Muscle of leg (tissue), 11 donors: ENCODE results near the gene DDX54. TPM values are rescaled to one million over a fixed set of nuclear protein-coding genes. Genes with fewer than 3 reads are reported as not detected.

Experiments used
- DNase-seq: peaks from one replicate; pipeline ENCODE4 v3.0.0; 2013
- H3K27ac ChIP-seq: one replicate; pipeline ENCODE4 v1.5.1; 2013; ENCODE audit warnings: mild to moderate bottlenecking, low read length, control low read depth
- H3K27me3 ChIP-seq: one replicate; pipeline ENCODE4 v1.6.1; 2013; ENCODE audit warnings: low read length; ENCODE audit not compliant: control insufficient read depth, insufficient read depth
- H3K36me3 ChIP-seq: one replicate; pipeline ENCODE4 v1.6.1; 2013; ENCODE audit warnings: low read length; ENCODE audit not compliant: control insufficient read depth, insufficient read depth
- H3K4me1 ChIP-seq: one replicate; pipeline ENCODE4 v1.6.1; 2013; ENCODE audit warnings: low read length; ENCODE audit not compliant: control insufficient read depth, insufficient read depth
- H3K4me3 ChIP-seq: one replicate; pipeline ENCODE4 v1.5.1; 2013; ENCODE audit warnings: low read length, control low read depth
- H3K9me3 ChIP-seq: replicated peaks from 2 replicates; pipeline ENCODE4 v1.6.1; 2013; ENCODE audit warnings: low read depth, low read length; ENCODE audit not compliant: control insufficient read depth
- WGBS: methylation state at CpG from one replicate; pipeline ENCODE4 v1.1.5; 2013; ENCODE audit warnings: missing lambda C conversion rate; ENCODE audit not compliant: insufficient coverage; 5-methylcytosine and 5-hydroxymethylcytosine counted together
- polyA plus RNA-seq, 8 donors: library from polyadenylated mRNA; unstranded; fragments of 120-200 nt; gene quantifications; one replicate each; pipeline versions ENCODE4 v1.2.1 to v1.2.3, GENCODE V29; 2013; ENCODE audit warnings: inconsistent platforms in 1 of 8, low replicate concordance in 1 of 8; ENCODE audit not compliant: insufficient read length in 8 of 8, insufficient read depth in 1 of 8
- total RNA-seq: library from RNA; stranded (reverse); fragments of 120-200 nt; gene quantifications from one replicate; pipeline ENCODE4 v1.2.4, GENCODE V29; 2013

The DDX54 gene
- total and polyA plus RNA-seq, 9 donors = 20.7 to 80.8 (median 72.7) TPM

GRCh38 chr12:113230315-113231234 is 45.3 kb upstream of the DDX54 start:
- H3K4me3 ChIP-seq = no peak overlapping the region
- WGBS = 94% methylated on average over 11 of the region's 15 CpGs
- peaks cover 79% of the 10 kb centered on the region for H3K4me1 ChIP-seq
- H3K9me3 ChIP-seq = peaks cover 2% of the 10 kb centered on the region
- no peak overlapping the region for H3K27ac ChIP-seq
- H3K36me3 ChIP-seq = peaks cover 62% of the 10 kb centered on the region
- no peak for DNase-seq
- no peaks in the 10 kb centered on the region for H3K27me3 ChIP-seq

DNA sequence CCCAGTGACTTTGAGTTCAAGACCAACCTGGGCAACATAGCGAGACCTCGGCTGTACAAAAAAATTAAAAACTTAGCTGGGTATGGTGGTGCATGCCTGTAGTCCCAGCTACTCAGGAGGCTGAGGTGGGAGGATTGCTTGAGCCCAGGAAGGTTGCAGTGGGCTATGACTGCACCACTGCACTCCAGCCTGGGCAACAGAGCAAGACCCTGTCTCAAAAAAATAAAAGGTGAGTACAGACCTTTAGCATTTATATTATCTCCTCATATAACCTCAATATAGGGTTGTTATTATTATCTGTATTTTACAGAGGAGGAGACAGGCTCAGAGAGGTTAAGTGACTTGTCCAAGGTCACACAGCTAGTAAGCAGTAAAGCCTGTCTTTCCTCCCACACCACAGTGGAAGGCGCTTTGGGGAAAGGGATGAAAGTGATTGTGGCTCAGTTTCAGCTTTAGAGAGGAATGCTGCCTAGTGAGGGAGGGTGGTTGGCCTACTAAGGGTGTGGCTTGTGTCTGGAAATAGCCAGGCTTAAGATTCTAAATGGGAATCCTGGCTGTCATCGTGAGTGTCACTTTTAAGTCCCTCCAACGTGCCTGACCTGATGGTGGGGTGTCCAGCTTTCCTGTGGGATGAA is 43.2 kb upstream of the DDX54 start:
- peak; percentile 59 for DNase-seq
- WGBS = 67% methylated on average over 1 of the region's 5 CpGs
- H3K36me3 ChIP-seq = peaks cover 53% of the 10 kb centered on the region
- peaks cover 2% of the 10 kb centered on the region for H3K9me3 ChIP-seq
- no peaks in the 10 kb centered on the region for H3K27me3 ChIP-seq
- H3K27ac ChIP-seq = peak overlapping the region; percentile 81
- H3K4me3 ChIP-seq = no peak overlapping the region
- H3K4me1 ChIP-seq = peaks cover 72% of the 10 kb centered on the region

DNA sequence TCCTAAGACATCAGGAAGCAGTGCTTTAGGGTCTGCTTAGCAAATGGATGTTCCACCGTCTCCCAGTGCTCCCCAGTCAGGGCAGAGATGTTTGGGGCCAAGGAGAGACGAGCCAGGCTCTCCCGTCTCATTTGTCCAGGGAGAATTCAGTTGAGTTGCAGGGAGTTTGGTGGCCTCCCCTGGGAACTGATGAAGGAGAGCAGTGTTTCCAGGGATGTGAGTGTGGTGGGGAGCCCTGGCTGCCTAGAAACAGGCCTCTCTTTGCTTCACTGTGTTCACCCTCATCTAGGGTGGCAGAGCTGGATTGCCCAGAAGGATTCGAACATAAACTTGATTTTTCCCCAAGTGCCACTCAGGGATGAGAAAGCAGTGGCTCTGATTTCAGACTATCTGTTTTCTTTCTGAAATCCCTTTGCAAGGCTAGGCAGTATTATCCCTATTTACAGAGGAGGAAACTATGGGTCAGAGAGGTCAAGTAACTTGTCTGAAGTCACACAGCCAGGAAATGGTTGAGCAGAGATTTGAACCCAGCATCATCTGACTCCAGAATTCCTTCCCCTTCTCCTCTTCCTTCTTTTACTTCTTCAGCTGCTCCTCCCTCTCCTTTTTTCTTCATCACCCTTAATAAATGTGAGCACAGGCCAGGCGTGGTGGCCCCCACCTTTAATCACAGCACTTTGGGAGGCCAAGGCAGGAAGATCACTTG is 42.6 kb upstream of the DDX54 start:
- H3K9me3 ChIP-seq = peaks cover 2% of the 10 kb centered on the region
- no peaks in the 10 kb centered on the region for H3K27me3 ChIP-seq
- H3K4me3 ChIP-seq = no peak overlapping the region
- peaks cover 72% of the 10 kb centered on the region for H3K4me1 ChIP-seq
- peak overlapping the region; percentile 60 for H3K27ac ChIP-seq
- no peak for DNase-seq
- H3K36me3 ChIP-seq = peaks cover 50% of the 10 kb centered on the region
- 79% methylated on average over 4 of the region's 5 CpGs for WGBS

DNA sequence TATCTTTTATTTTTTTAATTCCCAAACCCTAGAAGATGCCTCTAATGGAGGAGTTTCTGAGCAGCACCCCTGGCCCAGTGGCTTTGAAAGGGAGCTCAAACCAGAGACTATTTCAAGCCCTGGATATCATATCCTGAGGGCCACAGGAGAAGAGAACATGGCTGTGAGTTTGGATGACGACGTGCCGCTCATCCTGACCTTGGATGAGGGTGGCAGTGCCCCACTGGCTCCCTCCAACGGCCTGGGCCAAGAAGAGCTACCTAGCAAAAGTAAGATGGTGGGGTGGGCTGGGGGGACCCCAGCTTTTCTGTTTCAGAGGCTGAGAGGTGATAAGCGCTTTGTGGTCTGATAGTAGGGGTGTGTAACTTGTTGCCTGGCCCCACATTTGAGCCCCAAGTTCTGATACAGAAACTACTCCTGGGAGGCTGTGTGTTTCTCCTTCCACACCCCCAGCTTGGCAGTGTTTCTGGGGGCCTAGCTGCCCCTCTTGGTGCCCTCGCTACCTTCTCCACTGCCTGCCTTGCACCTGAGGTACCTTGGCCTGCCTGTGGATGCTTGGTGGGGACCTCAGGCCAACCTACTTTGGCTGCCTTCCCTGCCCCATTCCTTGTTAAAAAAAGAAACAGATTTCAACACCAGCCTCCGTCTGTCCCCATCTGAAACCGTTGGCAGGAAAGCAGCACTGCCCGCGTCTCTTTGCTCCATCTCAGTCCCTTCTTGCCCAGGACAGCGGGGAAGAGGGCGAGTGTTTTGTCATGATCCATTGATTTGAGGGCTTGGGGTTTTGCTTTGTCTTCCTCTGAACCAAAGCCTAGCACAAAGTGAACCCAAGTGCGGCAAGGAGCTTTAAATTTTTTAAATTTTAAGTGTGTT is 41.7 kb upstream of the DDX54 start:
- H3K36me3 ChIP-seq = peaks cover 45% of the 10 kb centered on the region
- no peaks in the 10 kb centered on the region for H3K27me3 ChIP-seq
- 87% methylated on average over 6 of the region's 13 CpGs for WGBS
- H3K27ac ChIP-seq = peak overlapping the region; percentile 60
- H3K9me3 ChIP-seq = peaks cover 2% of the 10 kb centered on the region
- H3K4me3 ChIP-seq = no peak overlapping the region
- no peak for DNase-seq
- peaks cover 71% of the 10 kb centered on the region for H3K4me1 ChIP-seq

DNA sequence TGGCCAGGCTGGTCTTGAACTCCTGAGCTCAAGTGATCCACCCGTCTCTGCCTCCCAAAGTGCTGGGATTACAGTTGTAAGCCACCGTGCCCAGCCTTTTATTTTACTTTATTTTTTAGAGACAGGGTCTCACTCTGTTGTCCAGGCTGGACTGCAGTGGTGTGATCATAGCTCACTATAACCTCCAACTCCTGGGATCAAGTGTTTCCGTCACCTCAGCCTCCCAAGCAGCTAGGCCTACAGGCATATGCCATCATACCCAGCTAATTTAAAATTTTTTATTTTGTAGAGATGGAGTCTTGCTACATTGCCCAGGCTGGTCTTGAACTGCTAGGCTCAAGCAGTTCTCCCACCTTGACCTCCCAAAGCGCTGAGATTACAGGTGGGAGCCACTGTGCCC is 39.7 kb upstream of the DDX54 start:
- WGBS = 86% methylated on average over 2 of the region's 4 CpGs
- Histone ChIP-seq H3K27me3 (no peaks in the 10 kb centered on the region), H3K4me1 (peaks cover 63% of the 10 kb centered on the region), H3K27ac (no peak overlapping the region), H3K9me3 (no peaks in the 10 kb centered on the region), H3K36me3 (peaks cover 26% of the 10 kb centered on the region), H3K4me3 (no peak overlapping the region)
- DNase-seq = no peak

DNA sequence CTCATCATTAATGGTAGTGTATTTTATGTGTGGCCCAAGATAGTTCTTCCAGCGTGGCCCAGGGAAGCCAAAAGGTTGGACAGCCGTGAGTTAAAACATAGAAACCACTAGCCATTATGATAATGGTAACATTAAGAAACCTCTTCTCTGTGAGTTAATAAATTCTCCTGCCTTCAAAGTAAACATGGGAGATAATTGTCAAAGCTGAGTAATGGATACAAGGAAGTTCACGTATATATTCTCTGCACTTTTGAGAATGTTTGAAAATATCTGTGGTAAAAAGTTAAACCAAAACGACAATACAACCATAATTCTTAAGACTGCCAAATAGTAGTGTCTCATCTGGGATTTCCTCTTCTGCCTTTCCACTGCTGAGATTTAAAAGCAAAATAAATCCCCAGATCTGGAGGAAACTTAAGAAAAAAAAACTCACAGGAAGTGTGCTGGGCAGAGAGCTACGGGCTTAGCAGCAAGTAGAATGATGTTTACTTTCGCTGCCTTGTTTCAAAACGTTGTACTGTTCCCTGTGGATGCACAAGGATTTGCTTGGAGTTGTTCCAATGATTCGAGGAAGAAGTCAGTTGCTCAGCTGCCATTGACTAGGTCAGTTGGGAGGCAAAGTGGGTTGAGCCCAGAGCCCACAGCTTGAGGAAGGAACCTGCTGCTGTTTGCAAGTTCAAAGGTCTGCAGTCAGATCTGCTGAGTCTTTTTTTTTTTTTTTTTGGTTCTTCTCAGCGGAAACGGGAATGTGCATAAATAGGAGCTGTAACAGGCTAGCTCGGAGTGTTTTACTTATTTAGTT is 37.7 kb upstream of the DDX54 start:
- DNase-seq = peak; percentile 94

DNA sequence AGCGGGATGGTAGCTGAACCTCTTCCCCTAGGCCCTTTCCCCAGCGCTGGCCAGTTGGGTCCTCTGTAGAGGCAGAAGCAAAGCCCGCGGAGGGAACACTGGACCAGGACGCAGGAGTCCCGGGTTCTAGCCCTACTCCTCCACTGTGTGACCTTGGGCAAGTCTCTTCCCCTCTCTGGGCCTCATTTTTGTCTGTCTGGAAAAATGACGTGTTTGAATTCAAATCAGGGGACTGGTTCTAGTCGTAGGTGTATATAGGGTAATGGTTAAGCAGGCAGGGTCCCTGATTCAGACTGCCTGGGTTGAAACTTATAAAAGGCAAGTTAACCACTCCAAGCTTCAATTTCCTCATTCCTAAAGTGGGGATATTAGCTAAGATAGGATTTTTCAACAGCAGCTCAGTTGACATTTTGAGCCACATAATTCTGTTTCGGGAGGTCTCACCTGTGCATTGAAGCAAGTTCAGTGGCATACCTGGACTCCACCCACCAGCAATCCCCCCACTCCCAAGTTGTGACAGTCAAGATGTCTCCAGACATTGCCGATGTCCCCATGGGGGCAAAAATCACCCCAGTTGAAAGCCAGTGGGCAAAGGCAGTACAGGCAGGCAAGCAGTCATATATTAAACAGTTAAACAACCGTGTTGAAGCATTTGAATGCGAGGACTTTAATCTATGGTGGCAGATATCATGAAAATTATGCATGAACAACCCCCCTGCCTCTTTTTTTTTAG is 36.9 kb upstream of the DDX54 start:
- no peaks in the 10 kb centered on the region for H3K9me3 ChIP-seq
- no peaks in the 10 kb centered on the region for H3K27me3 ChIP-seq
- H3K4me3 ChIP-seq = peak overlapping the region; percentile 90
- peaks cover 6% of the 10 kb centered on the region for H3K36me3 ChIP-seq
- 28% methylated on average over 4 of the region's 12 CpGs for WGBS
- DNase-seq = no peak
- H3K27ac ChIP-seq = peak overlapping the region; percentile 93
- peaks cover 35% of the 10 kb centered on the region for H3K4me1 ChIP-seq

More for the DNA sequence above, 37.7 kb upstream of the DDX54 start:
- peak overlapping the region; percentile 90 for H3K4me3 ChIP-seq
- 0% methylated on average over 4 of the region's 11 CpGs for WGBS
- peaks cover 43% of the 10 kb centered on the region for H3K4me1 ChIP-seq
- H3K27me3 ChIP-seq = no peaks in the 10 kb centered on the region
- H3K36me3 ChIP-seq = peaks cover 13% of the 10 kb centered on the region
- H3K9me3 ChIP-seq = no peaks in the 10 kb centered on the region
- peak overlapping the region; percentile 93 for H3K27ac ChIP-seq

- Histone ChIP-seq H3K4me3 (peak within 1 kb of the TSS; percentile 90), H3K4me1 (peaks cover 29% of the 10 kb centered on the region), H3K27me3 (no peaks in the 10 kb centered on the region), H3K9me3 (no peaks in the 10 kb centered on the region), H3K36me3 (no peaks in the 10 kb centered on the region), H3K27ac (peak within 1 kb of the TSS; percentile 93)
- DNase-seq = peak; percentile 100
- WGBS = 1% methylated on average over 47 of the region's 68 CpGs
Observed at GRCh38 chr12:113221181-113221996, 36.1 kb upstream of the DDX54 start, which contains the start of gene TPCN1. Gene TPCN1 (plus strand): TSS chr12:113221464. CDS start chr12:113226853, 5,389 bp downstream.
